ENCODE measurements around the gene GFI1B.

GFI1B gene

GRCh38 chr9:133014696-133015095 lies 36.2 kb downstream of the GFI1B start:
- DNase-seq, result no peak

- DNase-seq, result peak; percentile 30
Measured at GRCh38 chr9:133023117-133023890, 44.8 kb downstream of the GFI1B start.

- no peak for DNase-seq
Measured at GRCh38 chr9:133026426-133026825, 47.9 kb downstream of the GFI1B start.

- no peak for DNase-seq
Measured at GRCh38 chr9:133027134-133027533, 48.6 kb downstream of the GFI1B start.

- no peak for DNase-seq
Measured at GRCh38 chr9:133028221-133028620, 49.7 kb downstream of the GFI1B start.

GRCh38 chr9:133029994-133030316 lies 51.5 kb downstream of the GFI1B start:
- no peak for DNase-seq

- peak; percentile 92 for DNase-seq
Measured at GRCh38 chr9:133030317-133031129, 52.0 kb downstream of the GFI1B start, which contains the start of gene GTF3C5. TSS of gene GTF3C5 (plus strand) at chr9:133030997. CDS start at chr9:133031012, 15 bp downstream.

GRCh38 chr9:133031130-133031422 lies 52.6 kb downstream of the GFI1B start:
- no peak for DNase-seq

- no peak for DNase-seq
Measured at GRCh38 chr9:133031496-133031911, 53.0 kb downstream of the GFI1B start.

GRCh38 chr9:133032171-133032570 lies 53.7 kb downstream of the GFI1B start:
- DNase-seq, result no peak

GRCh38 chr9:133035669-133036068 lies 57.2 kb downstream of the GFI1B start:
- no peak for DNase-seq

- no peak for DNase-seq
Measured at GRCh38 chr9:133037775-133038515, 59.5 kb downstream of the GFI1B start.

GRCh38 chr9:133040892-133041479 lies 62.5 kb downstream of the GFI1B start:
- DNase-seq, result peak; percentile 48
